ENCODE measurements around the gene RNF111.
"Not testable (repeated sequence)": the region's sequence is repeated elsewhere in the genome, so short reads cannot be mapped to it uniquely, and the experiment has no call there.

Gene RNF111

GRCh38 chr15:59116141-59116540 lies 128.7 kb downstream of the RNF111 start:
- in situ Hi-C loops (cut with HindIII; ENCODE audit: low sequenced_read_pairs), result no loop called here
- no peak overlapping the region for H3K4me3 ChIP-seq (ENCODE audit: low read depth, low read length)
- TF ChIP-seq CTCF (IDR thresholded peaks at IDR 0.05; ENCODE audit: low read depth, low read length, missing control alignments), result no peak
- peak; percentile 65 for DNase-seq (ENCODE audit: low read depth)

GRCh38 chr15:59116771-59117170 lies 129.3 kb downstream of the RNF111 start:
- no peak overlapping the region for H3K4me3 ChIP-seq (ENCODE audit: low read depth, low read length)
- in situ Hi-C loops (cut with HindIII; ENCODE audit: low sequenced_read_pairs), result no loop called here
- no peak for TF ChIP-seq CTCF (IDR thresholded peaks at IDR 0.05; ENCODE audit: low read depth, low read length, missing control alignments)
- DNase-seq (ENCODE audit: low read depth), result no peak

- in situ Hi-C loops (cut with HindIII; ENCODE audit: low sequenced_read_pairs), result no loop called here
- H3K4me3 ChIP-seq (ENCODE audit: low read depth, low read length), result no peak overlapping the region
- no peak for TF ChIP-seq CTCF (IDR thresholded peaks at IDR 0.05; ENCODE audit: low read depth, low read length, missing control alignments)
- no peak for DNase-seq (ENCODE audit: low read depth)
These were observed 132.2 kb downstream of the RNF111 start for GRCh38 chr15:59119625-59120024.

- no peak for TF ChIP-seq CTCF (IDR thresholded peaks at IDR 0.05; ENCODE audit: low read depth, low read length, missing control alignments)
- DNase-seq (ENCODE audit: low read depth), result no peak
- in situ Hi-C loops (cut with HindIII; ENCODE audit: low sequenced_read_pairs), result no loop called here
- no peak overlapping the region for H3K4me3 ChIP-seq (ENCODE audit: low read depth, low read length)
These were observed 133.5 kb downstream of the RNF111 start for GRCh38 chr15:59120937-59121336.

- TF ChIP-seq CTCF (IDR thresholded peaks at IDR 0.05; ENCODE audit: low read depth, low read length, missing control alignments), result no peak
- in situ Hi-C loops (cut with HindIII; ENCODE audit: low sequenced_read_pairs), result no loop called here
- no peak for DNase-seq (ENCODE audit: low read depth)
These were observed 136.8 kb downstream of the RNF111 start for GRCh38 chr15:59124261-59124660.

GRCh38 chr15:59125683-59126082 lies 138.2 kb downstream of the RNF111 start:
- in situ Hi-C loops (cut with HindIII; ENCODE audit: low sequenced_read_pairs); H3K4me3 ChIP-seq (ENCODE audit: low read depth, low read length); DNase-seq (ENCODE audit: low read depth): not testable (repeated sequence)

More at GRCh38 chr15:59124261-59124660, 136.8 kb downstream of the RNF111 start:
- no peak overlapping the region for H3K4me3 ChIP-seq (ENCODE audit: low read depth, low read length)

- DNase-seq (ENCODE audit: low read depth); in situ Hi-C loops (cut with HindIII; ENCODE audit: low sequenced_read_pairs); H3K4me3 ChIP-seq (ENCODE audit: low read depth, low read length): not testable (repeated sequence)
These were observed 139.8 kb downstream of the RNF111 start for GRCh38 chr15:59127255-59127654.

- no peak for TF ChIP-seq CTCF (IDR thresholded peaks at IDR 0.05; ENCODE audit: low read depth, low read length, missing control alignments)
- no peak overlapping the region for H3K4me3 ChIP-seq (ENCODE audit: low read depth, low read length)
- in situ Hi-C loops (cut with HindIII; ENCODE audit: low sequenced_read_pairs), result no loop called here
- DNase-seq (ENCODE audit: low read depth), result no peak
These were observed 144.0 kb downstream of the RNF111 start for GRCh38 chr15:59131456-59131855.

Data from astrocyte of the cerebellum (primary cell).